ENCODE measurements around the gene PPP4R2.

- TF ChIP-seq EZH2 (IDR thresholded peaks at IDR 0.05; ENCODE audit: borderline replicate concordance, control insufficient read depth, low read depth, low read length) = no peak
- no peak for TF ChIP-seq CTCF (IDR thresholded peaks at IDR 0.05 in 2 of 3, conservative IDR thresholded peaks at IDR 0.05 in 1 of 3; ENCODE audit: control insufficient read depth in 2 of 3, extremely low read depth in 1 of 3, insufficient read depth in 1 of 3, low read depth in 3 of 3, low read length in 3 of 3)
- TF ChIP-seq, protein P1, sequence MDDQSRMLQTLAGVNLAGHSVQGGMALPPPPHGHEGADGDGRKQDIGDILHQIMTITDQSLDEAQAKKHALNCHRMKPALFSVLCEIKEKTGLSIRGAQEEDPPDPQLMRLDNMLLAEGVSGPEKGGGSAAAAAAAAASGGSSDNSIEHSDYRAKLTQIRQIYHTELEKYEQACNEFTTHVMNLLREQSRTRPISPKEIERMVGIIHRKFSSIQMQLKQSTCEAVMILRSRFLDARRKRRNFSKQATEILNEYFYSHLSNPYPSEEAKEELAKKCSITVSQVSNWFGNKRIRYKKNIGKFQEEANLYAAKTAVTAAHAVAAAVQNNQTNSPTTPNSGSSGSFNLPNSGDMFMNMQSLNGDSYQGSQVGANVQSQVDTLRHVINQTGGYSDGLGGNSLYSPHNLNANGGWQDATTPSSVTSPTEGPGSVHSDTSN (IDR thresholded peaks at IDR 0.05; ENCODE audit: insufficient replicate concordance, low read depth, low read length) = no peak
- TF ChIP-seq ATF7 (IDR thresholded peaks at IDR 0.05; ENCODE audit: low read depth) = no peak
- no peak for TF ChIP-seq SMC3 (IDR thresholded peaks at IDR 0.05; ENCODE audit: borderline replicate concordance, low read length)
- no peak for TF ChIP-seq YY1 (IDR thresholded peaks at IDR 0.05; ENCODE audit: low read depth, low read length)
- TF ChIP-seq ZBTB4 (CRISPR knock-in tag; IDR thresholded peaks at IDR 0.05) = no peak
- TF ChIP-seq NR2F1 (conservative IDR thresholded peaks at IDR 0.05) = no peak
- no peak for TF ChIP-seq MYC (IDR thresholded peaks at IDR 0.05; ENCODE audit: insufficient read depth, insufficient read length, insufficient replicate concordance, low read length, severe bottlenecking)
- no peak for TF ChIP-seq MXI1 (IDR thresholded peaks at IDR 0.05; ENCODE audit: low read depth, low read length)
Observed at GRCh38 chr3:73024836-73025235, 28.2 kb downstream of the PPP4R2 start.
